ENCODE measurements around the gene DCDC2C. TPM values are rescaled to one million over a fixed set of nuclear protein-coding genes. Genes with fewer than 3 reads are reported as not detected.

Gene DCDC2C
- total and polyA plus RNA-seq, 7 experiments from 2014 or later: not detected

GRCh38 chr2:3868012-3868805 is 164.8 kb downstream of the DCDC2C start:
- POLR2A ChIA-PET: no interaction called here
- peak overlapping the region in 1 of 9 donors; percentile 41 for H3K27ac Mint-ChIP-seq
- intact Hi-C loops (cut with micrococcal nuclease): no loop called here
- H3K36me3 Mint-ChIP-seq: no peaks in the 10 kb centered on the region
- DNase-seq: no peak
- no peak overlapping the region for H3K4me3 Mint-ChIP-seq
- peaks cover 0 to 2% (median 0%) of the 10 kb centered on the region in 7 donors for H3K4me1 Mint-ChIP-seq
- Histone ChIP-seq H3K36me3 (ENCODE audit: control insufficient read depth in 2 of 3, insufficient read depth in 3 of 3, low read length in 3 of 3) (no peaks in the 10 kb centered on the region), H3K27me3 (ENCODE audit: control insufficient read depth in 2 of 2, insufficient read depth in 2 of 2, low read length in 2 of 2) (no peaks in the 10 kb centered on the region), H3K27ac (ENCODE audit: low read depth, low read length) (no peak overlapping the region), H3K9me3 (ENCODE audit: control insufficient read depth in 2 of 3, low read length in 3 of 3) (no peaks in the 10 kb centered on the region), H3K4me3 (ENCODE audit: low read length) (no peak overlapping the region), H3K4me1 (ENCODE audit: control insufficient read depth in 2 of 2, insufficient read depth in 2 of 2, low read length in 2 of 2) (no peaks in the 10 kb centered on the region)
- no peak for ATAC-seq
- peaks cover 0 to 4% (median 4%) of the 10 kb centered on the region in 5 donors for H3K27me3 Mint-ChIP-seq
- H3K9me3 Mint-ChIP-seq: no peaks in the 10 kb centered on the region
- CTCF ChIA-PET: no interaction called here

GRCh38 chr2:3870222-3870621 is 166.8 kb downstream of the DCDC2C start:
- intact Hi-C loops (cut with micrococcal nuclease): no loop called here
- DNase-seq (no peak), ATAC-seq (no peak)
- Histone ChIP-seq H3K9me3 (ENCODE audit: control insufficient read depth in 2 of 3, low read length in 3 of 3) (no peaks in the 10 kb centered on the region), H3K27me3 (ENCODE audit: control insufficient read depth in 2 of 2, insufficient read depth in 2 of 2, low read length in 2 of 2) (no peaks in the 10 kb centered on the region), H3K36me3 (ENCODE audit: control insufficient read depth in 2 of 3, insufficient read depth in 3 of 3, low read length in 3 of 3) (no peaks in the 10 kb centered on the region), H3K4me3 (ENCODE audit: low read length) (no peak overlapping the region), H3K4me1 (ENCODE audit: control insufficient read depth in 2 of 2, insufficient read depth in 2 of 2, low read length in 2 of 2) (no peaks in the 10 kb centered on the region), H3K27ac (ENCODE audit: low read depth, low read length) (no peak overlapping the region)
- POLR2A ChIA-PET: no interaction called here
- H3K4me3 Mint-ChIP-seq: no peak overlapping the region
- H3K27ac Mint-ChIP-seq: no peak overlapping the region
- peaks cover 0 to 2% (median 0%) of the 10 kb centered on the region in 7 donors for H3K4me1 Mint-ChIP-seq
- H3K27me3 Mint-ChIP-seq: peaks cover 0 to 2% (median 0%) of the 10 kb centered on the region in 5 donors
- CTCF ChIA-PET: no interaction called here
- no peaks in the 10 kb centered on the region for H3K36me3 Mint-ChIP-seq
- no peaks in the 10 kb centered on the region for H3K9me3 Mint-ChIP-seq

- H3K4me1 Mint-ChIP-seq: peaks cover 0 to 2% (median 0%) of the 10 kb centered on the region in 7 donors
- no peak for ATAC-seq
- H3K36me3 Mint-ChIP-seq: no peaks in the 10 kb centered on the region
- CTCF ChIA-PET: no interaction called here
- Histone ChIP-seq H3K27ac (ENCODE audit: low read depth, low read length) (no peak overlapping the region), H3K36me3 (ENCODE audit: control insufficient read depth in 2 of 3, insufficient read depth in 3 of 3, low read length in 3 of 3) (no peaks in the 10 kb centered on the region), H3K27me3 (ENCODE audit: control insufficient read depth in 2 of 2, insufficient read depth in 2 of 2, low read length in 2 of 2) (no peaks in the 10 kb centered on the region), H3K4me3 (ENCODE audit: low read length) (no peak overlapping the region), H3K9me3 (ENCODE audit: control insufficient read depth in 2 of 3, low read length in 3 of 3) (no peaks in the 10 kb centered on the region), H3K4me1 (ENCODE audit: control insufficient read depth in 2 of 2, insufficient read depth in 2 of 2, low read length in 2 of 2) (no peaks in the 10 kb centered on the region)
- H3K27ac Mint-ChIP-seq: no peak overlapping the region
- intact Hi-C loops (cut with micrococcal nuclease): no loop called here
- peaks cover 0 to 3% (median 2%) of the 10 kb centered on the region in 5 donors for H3K27me3 Mint-ChIP-seq
- DNase-seq: no peak
- POLR2A ChIA-PET: no interaction called here
- no peaks in the 10 kb centered on the region for H3K9me3 Mint-ChIP-seq
- H3K4me3 Mint-ChIP-seq: no peak overlapping the region
Measured at GRCh38 chr2:3871002-3871401, 167.6 kb downstream of the DCDC2C start.

GRCh38 chr2:3872451-3872850 is 169.1 kb downstream of the DCDC2C start:
- Histone ChIP-seq H3K4me1 (ENCODE audit: control insufficient read depth in 2 of 2, insufficient read depth in 2 of 2, low read length in 2 of 2) (no peaks in the 10 kb centered on the region), H3K9me3 (ENCODE audit: control insufficient read depth in 2 of 3, low read length in 3 of 3) (no peaks in the 10 kb centered on the region), H3K27me3 (ENCODE audit: control insufficient read depth in 2 of 2, insufficient read depth in 2 of 2, low read length in 2 of 2) (no peaks in the 10 kb centered on the region), H3K36me3 (ENCODE audit: control insufficient read depth in 2 of 3, insufficient read depth in 3 of 3, low read length in 3 of 3) (no peaks in the 10 kb centered on the region), H3K27ac (ENCODE audit: low read depth, low read length) (no peak overlapping the region), H3K4me3 (ENCODE audit: low read length) (no peak overlapping the region)
- H3K36me3 Mint-ChIP-seq: no peaks in the 10 kb centered on the region
- H3K27ac Mint-ChIP-seq: no peak overlapping the region
- POLR2A ChIA-PET: no interaction called here
- intact Hi-C loops (cut with micrococcal nuclease): no loop called here
- peaks cover 0 to 2% (median 0%) of the 10 kb centered on the region in 11 donors for H3K9me3 Mint-ChIP-seq
- peaks cover 0 to 2% (median 0%) of the 10 kb centered on the region in 7 donors for H3K4me1 Mint-ChIP-seq
- H3K27me3 Mint-ChIP-seq: peaks cover 0 to 5% (median 3%) of the 10 kb centered on the region in 5 donors
- CTCF ChIA-PET: no interaction called here
- DNase-seq (no peak), ATAC-seq (no peak)
- no peak overlapping the region for H3K4me3 Mint-ChIP-seq

- Histone ChIP-seq H3K4me3 (ENCODE audit: low read length) (no peak overlapping the region), H3K27me3 (ENCODE audit: control insufficient read depth in 2 of 2, insufficient read depth in 2 of 2, low read length in 2 of 2) (no peaks in the 10 kb centered on the region), H3K9me3 (ENCODE audit: control insufficient read depth in 2 of 3, low read length in 3 of 3) (no peaks in the 10 kb centered on the region), H3K4me1 (ENCODE audit: control insufficient read depth in 2 of 2, insufficient read depth in 2 of 2, low read length in 2 of 2) (no peaks in the 10 kb centered on the region), H3K27ac (ENCODE audit: low read depth, low read length) (no peak overlapping the region), H3K36me3 (ENCODE audit: control insufficient read depth in 2 of 3, insufficient read depth in 3 of 3, low read length in 3 of 3) (no peaks in the 10 kb centered on the region)
- ChIA-PET CTCF (no interaction called here), POLR2A (no interaction called here)
- Mint-ChIP-seq H3K27me3 (peaks cover 0 to 11% (median 7%) of the 10 kb centered on the region in 5 donors), H3K36me3 (no peaks in the 10 kb centered on the region), H3K9me3 (peaks cover 0 to 2% (median 0%) of the 10 kb centered on the region in 11 donors), H3K4me3 (no peak overlapping the region), H3K27ac (no peak overlapping the region), H3K4me1 (peaks cover 0 to 2% (median 0%) of the 10 kb centered on the region in 7 donors)
- DNase-seq (no peak), ATAC-seq (no peak)
- intact Hi-C loops (cut with micrococcal nuclease): no loop called here
Measured at GRCh38 chr2:3873899-3874298, 170.5 kb downstream of the DCDC2C start.

- Histone ChIP-seq H3K4me1 (ENCODE audit: control insufficient read depth in 2 of 2, insufficient read depth in 2 of 2, low read length in 2 of 2) (no peaks in the 10 kb centered on the region), H3K27me3 (ENCODE audit: control insufficient read depth in 2 of 2, insufficient read depth in 2 of 2, low read length in 2 of 2) (no peaks in the 10 kb centered on the region), H3K9me3 (ENCODE audit: control insufficient read depth in 2 of 3, low read length in 3 of 3) (no peaks in the 10 kb centered on the region), H3K4me3 (ENCODE audit: low read length) (no peak overlapping the region), H3K27ac (ENCODE audit: low read depth, low read length) (no peak overlapping the region), H3K36me3 (ENCODE audit: control insufficient read depth in 2 of 3, insufficient read depth in 3 of 3, low read length in 3 of 3) (no peaks in the 10 kb centered on the region)
- intact Hi-C loops (cut with micrococcal nuclease): no loop called here
- Mint-ChIP-seq H3K36me3 (no peaks in the 10 kb centered on the region), H3K9me3 (peaks cover 0 to 4% (median 0%) of the 10 kb centered on the region in 11 donors), H3K27me3 (peaks cover 0 to 18% (median 12%) of the 10 kb centered on the region in 5 donors), H3K4me1 (no peaks in the 10 kb centered on the region), H3K27ac (peak overlapping the region in 1 of 9 donors; percentile 60), H3K4me3 (no peak overlapping the region)
- POLR2A ChIA-PET: no interaction called here
- CTCF ChIA-PET: no interaction called here
- no peak for DNase-seq
- no peak for ATAC-seq
Measured at GRCh38 chr2:3876221-3876620, 172.8 kb downstream of the DCDC2C start.

GRCh38 chr2:3876685-3877084 is 173.3 kb downstream of the DCDC2C start:
- Histone ChIP-seq H3K4me3 (ENCODE audit: low read length) (no peak overlapping the region), H3K9me3 (ENCODE audit: control insufficient read depth in 2 of 3, low read length in 3 of 3) (no peaks in the 10 kb centered on the region), H3K27me3 (ENCODE audit: control insufficient read depth in 2 of 2, insufficient read depth in 2 of 2, low read length in 2 of 2) (no peaks in the 10 kb centered on the region), H3K4me1 (ENCODE audit: control insufficient read depth in 2 of 2, insufficient read depth in 2 of 2, low read length in 2 of 2) (no peaks in the 10 kb centered on the region), H3K27ac (ENCODE audit: low read depth, low read length) (no peak overlapping the region), H3K36me3 (ENCODE audit: control insufficient read depth in 2 of 3, insufficient read depth in 3 of 3, low read length in 3 of 3) (no peaks in the 10 kb centered on the region)
- no peaks in the 10 kb centered on the region for H3K4me1 Mint-ChIP-seq
- intact Hi-C loops (cut with micrococcal nuclease): no loop called here
- no peak overlapping the region for H3K27ac Mint-ChIP-seq
- CTCF ChIA-PET: no interaction called here
- POLR2A ChIA-PET: no interaction called here
- no peak for DNase-seq
- H3K27me3 Mint-ChIP-seq: peaks cover 0 to 18% (median 15%) of the 10 kb centered on the region in 5 donors
- no peak for ATAC-seq
- no peak overlapping the region for H3K4me3 Mint-ChIP-seq
- no peaks in the 10 kb centered on the region for H3K36me3 Mint-ChIP-seq
- peaks cover 0 to 6% (median 0%) of the 10 kb centered on the region in 11 donors for H3K9me3 Mint-ChIP-seq
